Endothelial cell of umbilical vein (primary cell): ENCODE results near the gene RMI2. TPM values are rescaled to one million over a fixed set of nuclear protein-coding genes. Genes with fewer than 3 reads are reported as not detected.

Experiments used
- BruUV-seq: library from RNA; stranded (reverse); fragments of 400-500 nt; replicated peaks from 2 replicates; lab custom pipeline; 2021; lab: Mats Ljungman, UMichigan
- CTCF ChIA-PET: fragments of 300-600, 350-600 bp; sonication (Branson Sonifier 250); formaldehyde crosslinking; loops from one replicate; lab custom pipeline; 2021; ENCODE audit warnings: antibody characterized with exemption, inconsistent platforms; lab: Charles Lee
- POLR2A ChIA-PET: fragments of 300-600, 350-600 bp; sonication (Branson Sonifier 250); formaldehyde crosslinking; loops from one replicate; lab custom pipeline; 2021; ENCODE audit warnings: antibody characterized with exemption, inconsistent platforms; lab: Charles Lee
- DNase-seq: peaks from one replicate; pipeline ENCODE4 v3.0.0-alpha.2; 2011; ENCODE audit warnings: low read depth, low spot score
- FAIRE-seq: peaks from 2 replicates; lab custom pipeline; 2011; peaks lifted over from hg19 to GRCh38; lab: Jason Lieb, UNC
- H2AFZ ChIP-seq: 2 replicates; pipeline ENCODE4 v1.6.0; 2012; ENCODE audit warnings: low read depth, low read length, control low read depth, inconsistent platforms
- H3K27ac ChIP-seq: 2 replicates; pipeline ENCODE4 v1.5.1; 2011; ENCODE audit warnings: low read depth, mild to moderate bottlenecking, control low read depth, low read length, moderate library complexity; ENCODE audit not compliant: insufficient read depth
- H3K27me3 ChIP-seq, 2 experiments: 2 replicates each; pipeline versions ENCODE4 v1.6.0 to v1.6.1; 2011; ENCODE audit warnings: low read length in 2 of 2, mixed read lengths in 1 of 2; ENCODE audit not compliant: control insufficient read depth in 2 of 2, insufficient read depth in 2 of 2
- H3K36me3 ChIP-seq, 2 experiments: 2 replicates in 1 of 2; 3 replicates in 1 of 2; pipeline ENCODE4 v1.5.1; 2011; ENCODE audit warnings: low read length in 2 of 2, mild to moderate bottlenecking in 1 of 2, moderate library complexity in 1 of 2; ENCODE audit not compliant: control insufficient read depth in 2 of 2, insufficient read depth in 2 of 2; ENCODE audit errors: extremely low read depth in 1 of 2
- H3K4me1 ChIP-seq: 3 replicates; pipeline ENCODE4 v1.5.1; 2011; ENCODE audit warnings: mild to moderate bottlenecking, low read length; ENCODE audit not compliant: control insufficient read depth, insufficient read depth; ENCODE audit errors: extremely low read depth
- H3K4me2 ChIP-seq: 2 replicates; pipeline ENCODE4 v1.6.1; 2011; ENCODE audit warnings: low read length, control low read depth, mixed read lengths; ENCODE audit not compliant: insufficient read depth
- H3K4me3 ChIP-seq, 3 experiments: fragments of 200-600 bp in 1 of 3; sonication (generic), shearing (Covaris generic) in 1 of 3; replicated peaks in 1 of 3; 2 replicates each; pipeline ENCODE4 v1.5.1; 2011 to 2016; ENCODE audit warnings: control low read depth in 3 of 3, low read length in 3 of 3, mild to moderate bottlenecking in 2 of 3, inconsistent platforms in 1 of 3, low read depth in 1 of 3, moderate library complexity in 1 of 3; ENCODE audit not compliant: insufficient read depth in 1 of 3
- H3K79me2 ChIP-seq: 2 replicates; pipeline ENCODE4 v1.6.0; 2012; ENCODE audit warnings: low read length, inconsistent platforms; ENCODE audit not compliant: control insufficient read depth, insufficient read depth
- H3K9ac ChIP-seq: replicated peaks from 2 replicates; pipeline ENCODE3; 2011; ENCODE audit warnings: low read length, control low read depth; ENCODE audit not compliant: insufficient read depth; ENCODE audit errors: extremely low read depth
- H3K9me1 ChIP-seq: replicated peaks from 3 replicates; pipeline ENCODE4 v1.6.0; 2011; ENCODE audit warnings: mild to moderate bottlenecking, low read length; ENCODE audit not compliant: control insufficient read depth, insufficient read depth; ENCODE audit errors: extremely low read depth
- H3K9me3 ChIP-seq: replicated peaks from 2 replicates; pipeline ENCODE4 v1.5.1; 2012; ENCODE audit warnings: low read length, inconsistent platforms; ENCODE audit not compliant: control insufficient read depth, insufficient read depth
- H4K20me1 ChIP-seq: replicated peaks from 2 replicates; pipeline ENCODE3; 2011; ENCODE audit warnings: mild to moderate bottlenecking, low read length; ENCODE audit not compliant: control insufficient read depth, insufficient read depth; ENCODE audit errors: extremely low read depth
- EZH2 ChIP-seq: IDR thresholded peaks from 2 replicates; pipeline ENCODE4 v1.6.1; 2012; ENCODE audit warnings: borderline replicate concordance, low read depth, mild to moderate bottlenecking, moderate library complexity, low read length, inconsistent platforms; ENCODE audit not compliant: severe bottlenecking
- FOS ChIP-seq: IDR thresholded peaks from 2 replicates; pipeline ENCODE4 v1.6.1; 2011; ENCODE audit warnings: mild to moderate bottlenecking, low read length, moderate library complexity, borderline replicate concordance; ENCODE audit not compliant: insufficient read depth
- GATA2 ChIP-seq: IDR thresholded peaks from 2 replicates; pipeline ENCODE4 v1.7.0; 2011; ENCODE audit warnings: low read depth, mild to moderate bottlenecking, moderate library complexity, mixed read lengths, low read length; ENCODE audit not compliant: insufficient read length, insufficient read depth
- JUN ChIP-seq: IDR thresholded peaks from 2 replicates; pipeline ENCODE4 v1.6.1; 2011; ENCODE audit warnings: borderline replicate concordance, low read depth; ENCODE audit not compliant: insufficient read length, insufficient read depth
- MYC ChIP-seq: IDR thresholded peaks from one replicate; pipeline ENCODE4 v1.6.1; 2011; ENCODE audit warnings: mild to moderate bottlenecking, low read depth, low read length
- POLR2A ChIP-seq: IDR thresholded peaks from 2 replicates; pipeline ENCODE4 v1.6.1; 2012; ENCODE audit warnings: low read depth, mild to moderate bottlenecking, control low read depth, low read length
- POLR2AphosphoS5 ChIP-seq: IDR thresholded peaks from 2 replicates; pipeline ENCODE4 v1.6.1; 2012; ENCODE audit warnings: low read depth, mild to moderate bottlenecking, control low read depth, low read length, moderate library complexity; ENCODE audit not compliant: insufficient read depth
- dilution Hi-C: fragments of 300-500 bp; cut with MboI; formaldehyde crosslinking; loops from one replicate; pipeline ENCODE4 v1.15.0; 2019; ENCODE audit warnings: low sequenced_read_pairs; ENCODE audit not compliant: extremely low pct_ligation_motif_present
- intact Hi-C: fragments of 100-400 bp; cut with micrococcal nuclease; formaldehyde crosslinking; loops from one replicate; pipeline ENCODE4 v1.10.0; 2022
- polyA plus RNA-seq, 4 experiments: library from polyadenylated mRNA; depleted of rRNA in 3 of 4; stranded (reverse) in 3 of 4; unstranded in 1 of 4; fragments of >200 nt; gene quantifications; 2 replicates each; pipeline versions ENCODE4 v1.2.1 to v1.2.3, GENCODE V29; 2011 to 2012; ENCODE audit warnings: missing spikeins in 1 of 4
- total RNA-seq: library from RNA; stranded (reverse); gene quantifications from 2 replicates; pipeline ENCODE4 v1.2.3, GENCODE V29; 2021
- TF ChIP-seq, protein P1 (sequence below): IDR thresholded peaks from 2 replicates; pipeline ENCODE4 v1.6.1; 2011; ENCODE audit not compliant: insufficient read depth, insufficient read length
- TF ChIP-seq, protein P2 (sequence below), 2 donors: IDR thresholded peaks; 1 replicate in 1 of 2; 2 replicates in 1 of 2; pipeline ENCODE4 v1.5.1; 2011; ENCODE audit warnings: low read length in 2 of 2, mild to moderate bottlenecking in 2 of 2, moderate library complexity in 2 of 2, control low read depth in 1 of 2, inconsistent platforms in 1 of 2, low read depth in 1 of 2; ENCODE audit not compliant: insufficient read depth in 1 of 2; ENCODE audit errors: extremely low read depth in 1 of 2

The RMI2 gene
- total and polyA plus RNA-seq, 2 donors (not counting 3 experiments of a cell fraction or from before 2014, with no cell fraction given) = 5.3 to 7.7 TPM

DNA sequence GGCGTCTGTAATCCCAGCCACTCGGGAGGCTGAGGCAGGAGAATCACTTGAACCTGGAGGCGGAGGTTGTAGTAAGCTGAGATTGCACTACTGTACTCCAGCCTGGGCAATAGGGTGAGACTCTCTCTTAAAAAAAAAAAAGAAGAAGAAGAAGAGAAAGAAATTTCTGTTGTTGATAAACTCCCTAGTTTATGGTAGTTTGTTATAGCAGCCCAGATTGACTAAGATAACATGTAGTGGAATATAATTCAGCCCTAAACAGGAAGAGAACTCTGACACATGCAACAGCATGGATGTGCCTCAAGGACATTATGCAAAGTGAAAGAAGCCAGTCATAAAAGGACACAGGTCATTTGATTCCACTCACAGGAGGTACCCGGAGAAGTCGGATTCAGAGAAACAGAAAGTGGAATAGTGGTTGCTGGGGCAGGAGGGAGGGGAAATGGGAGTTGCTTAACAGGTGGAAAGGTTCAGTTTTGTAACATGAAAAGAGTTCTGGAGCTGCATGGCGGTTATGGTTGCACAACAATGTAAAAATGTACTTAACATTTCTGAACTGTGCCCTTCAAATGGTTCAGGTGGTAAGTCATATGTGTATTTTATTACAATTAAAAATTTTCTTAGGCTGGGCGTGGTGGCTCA lies 38.1 kb upstream of the RMI2 start:
- H3K9ac ChIP-seq = no peak overlapping the region
- no peak overlapping the region for H3K4me2 ChIP-seq
- H3K27me3 ChIP-seq = no peaks in the 10 kb centered on the region
- no peak overlapping the region for H3K27ac ChIP-seq
- no peak overlapping the region for H2AFZ ChIP-seq
- no peaks in the 10 kb centered on the region for H3K9me3 ChIP-seq
- FAIRE-seq = no peak
- no peaks in the 10 kb centered on the region for H3K9me1 ChIP-seq
- no peaks in the 10 kb centered on the region for H4K20me1 ChIP-seq
- ChIA-PET CTCF (no interaction called here), POLR2A (no interaction called here)
- H3K36me3 ChIP-seq = no peaks in the 10 kb centered on the region
- dilution Hi-C loops (no loop called here), intact Hi-C loops (no loop called here)
- no TSS peak for BruUV-seq
- H3K4me1 ChIP-seq = no peaks in the 10 kb centered on the region
- no peaks in the 10 kb centered on the region for H3K79me2 ChIP-seq
- no peak for TF ChIP-seq MYC
- TF ChIP-seq, protein P1, sequence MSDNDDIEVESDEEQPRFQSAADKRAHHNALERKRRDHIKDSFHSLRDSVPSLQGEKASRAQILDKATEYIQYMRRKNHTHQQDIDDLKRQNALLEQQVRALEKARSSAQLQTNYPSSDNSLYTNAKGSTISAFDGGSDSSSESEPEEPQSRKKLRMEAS = no peak
- no peak for TF ChIP-seq JUN
- TF ChIP-seq GATA2 = no peak
- TF ChIP-seq, protein P2, sequence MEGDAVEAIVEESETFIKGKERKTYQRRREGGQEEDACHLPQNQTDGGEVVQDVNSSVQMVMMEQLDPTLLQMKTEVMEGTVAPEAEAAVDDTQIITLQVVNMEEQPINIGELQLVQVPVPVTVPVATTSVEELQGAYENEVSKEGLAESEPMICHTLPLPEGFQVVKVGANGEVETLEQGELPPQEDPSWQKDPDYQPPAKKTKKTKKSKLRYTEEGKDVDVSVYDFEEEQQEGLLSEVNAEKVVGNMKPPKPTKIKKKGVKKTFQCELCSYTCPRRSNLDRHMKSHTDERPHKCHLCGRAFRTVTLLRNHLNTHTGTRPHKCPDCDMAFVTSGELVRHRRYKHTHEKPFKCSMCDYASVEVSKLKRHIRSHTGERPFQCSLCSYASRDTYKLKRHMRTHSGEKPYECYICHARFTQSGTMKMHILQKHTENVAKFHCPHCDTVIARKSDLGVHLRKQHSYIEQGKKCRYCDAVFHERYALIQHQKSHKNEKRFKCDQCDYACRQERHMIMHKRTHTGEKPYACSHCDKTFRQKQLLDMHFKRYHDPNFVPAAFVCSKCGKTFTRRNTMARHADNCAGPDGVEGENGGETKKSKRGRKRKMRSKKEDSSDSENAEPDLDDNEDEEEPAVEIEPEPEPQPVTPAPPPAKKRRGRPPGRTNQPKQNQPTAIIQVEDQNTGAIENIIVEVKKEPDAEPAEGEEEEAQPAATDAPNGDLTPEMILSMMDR (IDR thresholded peaks at IDR 0.05; ENCODE audit: extremely low read depth in 1 of 2, insufficient read depth in 1 of 2, low read depth in 1 of 2, low read length in 2 of 2) = no peak
- no peak for TF ChIP-seq POLR2AphosphoS5
- TF ChIP-seq EZH2 = no peak
- no peak for TF ChIP-seq FOS
- TF ChIP-seq POLR2A = no peak
- no peak overlapping the region for H3K4me3 ChIP-seq
- DNase-seq = no peak
